KBM-7 (cell line): ENCODE measurements around the gene UAP1L1.
"Not testable (repeated sequence)": the region's sequence is repeated elsewhere in the genome, so short reads cannot be mapped to it uniquely, and the experiment has no call there.

Experiments
- DNase-seq: peaks from one replicate; pipeline ENCODE4 v3.0.0-alpha.2; 2015
- in situ Hi-C: fragments of 300-500 bp; cut with MboI; formaldehyde crosslinking; loops from 2 replicates; pipeline ENCODE4 v1.14.3; 2020; ENCODE audit warnings: low sequenced_read_pairs, low pct_unique_long_range_greater_than_20kb, mixed read lengths

The UAP1L1 gene, protein sequence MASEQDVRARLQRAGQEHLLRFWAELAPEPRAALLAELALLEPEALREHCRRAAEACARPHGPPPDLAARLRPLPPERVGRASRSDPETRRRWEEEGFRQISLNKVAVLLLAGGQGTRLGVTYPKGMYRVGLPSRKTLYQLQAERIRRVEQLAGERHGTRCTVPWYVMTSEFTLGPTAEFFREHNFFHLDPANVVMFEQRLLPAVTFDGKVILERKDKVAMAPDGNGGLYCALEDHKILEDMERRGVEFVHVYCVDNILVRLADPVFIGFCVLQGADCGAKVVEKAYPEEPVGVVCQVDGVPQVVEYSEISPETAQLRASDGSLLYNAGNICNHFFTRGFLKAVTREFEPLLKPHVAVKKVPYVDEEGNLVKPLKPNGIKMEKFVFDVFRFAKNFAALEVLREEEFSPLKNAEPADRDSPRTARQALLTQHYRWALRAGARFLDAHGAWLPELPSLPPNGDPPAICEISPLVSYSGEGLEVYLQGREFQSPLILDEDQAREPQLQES

DNA sequence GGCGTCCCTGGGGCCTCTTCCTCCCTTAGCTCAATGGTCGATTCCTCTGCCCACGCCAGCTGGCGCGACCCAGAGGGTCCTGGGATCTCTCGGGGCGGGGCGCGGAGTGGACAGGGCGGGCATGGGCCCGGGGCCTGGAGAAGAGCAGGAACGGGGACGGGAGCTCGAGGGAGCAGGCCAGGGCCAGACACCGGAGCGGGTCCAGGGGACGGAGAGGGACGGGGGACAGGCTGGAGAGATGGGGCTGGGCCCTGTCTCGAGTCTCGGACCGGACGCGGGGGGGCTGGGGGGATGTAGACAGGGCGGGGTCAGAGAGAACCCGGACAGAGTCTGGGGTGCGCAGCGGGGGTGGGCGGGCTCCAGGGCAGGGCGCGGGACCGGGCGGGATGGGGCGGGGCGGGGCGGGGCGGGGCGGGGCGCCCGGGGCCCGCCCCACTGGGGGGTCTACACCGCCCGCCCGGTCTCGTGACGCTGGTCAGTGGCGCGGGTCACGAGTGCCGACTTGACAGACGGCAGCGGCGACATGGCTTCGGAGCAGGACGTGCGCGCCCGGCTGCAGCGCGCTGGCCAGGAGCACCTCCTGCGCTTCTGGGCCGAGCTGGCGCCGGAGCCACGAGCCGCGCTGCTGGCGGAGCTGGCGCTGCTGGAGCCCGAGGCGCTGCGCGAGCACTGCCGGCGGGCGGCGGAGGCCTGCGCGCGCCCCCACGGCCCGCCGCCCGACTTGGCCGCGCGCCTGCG lies at the start of gene UAP1L1:
Gene UAP1L1, plus strand, starts transcription at position 508 of the 738 bp plus-strand sequence. Its CDS starts 16 bp downstream, at position 524.
- DNase-seq, result no peak
- in situ Hi-C loops, result no loop called here

DNA sequence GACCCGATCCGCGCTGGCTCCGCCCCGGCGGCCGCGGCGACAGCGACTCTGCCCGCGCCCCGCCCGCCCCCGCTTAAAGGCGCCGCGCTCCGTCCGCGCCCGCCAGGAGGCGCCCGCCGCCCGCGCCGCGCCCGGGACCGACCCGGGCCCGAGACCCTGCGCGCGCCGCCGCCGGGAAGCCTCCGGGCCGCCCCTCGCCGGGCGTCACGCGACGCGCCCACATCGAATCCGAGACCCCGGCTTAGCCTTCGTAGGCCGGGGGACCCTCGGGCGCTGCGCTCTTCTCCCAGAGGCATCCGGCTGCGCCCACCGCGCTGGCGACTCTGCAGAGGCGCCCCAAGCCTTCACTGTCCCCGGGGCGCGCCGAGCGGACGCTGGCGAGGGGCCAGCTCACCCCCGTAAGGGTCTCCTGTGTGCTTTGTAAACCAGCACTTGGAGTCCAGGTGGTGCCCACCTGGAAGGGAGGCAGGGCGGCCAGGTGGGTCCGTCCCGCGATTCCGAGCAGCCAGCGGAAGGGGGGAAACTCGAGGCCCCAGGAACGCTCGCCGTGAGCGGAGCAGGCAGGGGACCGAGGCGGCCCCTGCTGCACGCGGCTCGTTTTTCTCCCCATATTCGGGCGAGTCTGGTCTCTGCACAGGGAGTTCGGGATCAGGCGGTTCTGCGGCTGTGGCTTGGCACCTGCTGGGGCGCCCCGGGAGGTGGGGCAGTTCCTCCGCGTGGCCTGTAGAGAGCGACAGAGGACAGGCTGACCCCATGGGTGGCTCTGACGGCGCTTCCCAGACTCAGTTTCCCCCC lies 48.9 kb upstream of the UAP1L1 start:
- in situ Hi-C loops, result no loop called here
- DNase-seq, result peak; percentile 77

DNA sequence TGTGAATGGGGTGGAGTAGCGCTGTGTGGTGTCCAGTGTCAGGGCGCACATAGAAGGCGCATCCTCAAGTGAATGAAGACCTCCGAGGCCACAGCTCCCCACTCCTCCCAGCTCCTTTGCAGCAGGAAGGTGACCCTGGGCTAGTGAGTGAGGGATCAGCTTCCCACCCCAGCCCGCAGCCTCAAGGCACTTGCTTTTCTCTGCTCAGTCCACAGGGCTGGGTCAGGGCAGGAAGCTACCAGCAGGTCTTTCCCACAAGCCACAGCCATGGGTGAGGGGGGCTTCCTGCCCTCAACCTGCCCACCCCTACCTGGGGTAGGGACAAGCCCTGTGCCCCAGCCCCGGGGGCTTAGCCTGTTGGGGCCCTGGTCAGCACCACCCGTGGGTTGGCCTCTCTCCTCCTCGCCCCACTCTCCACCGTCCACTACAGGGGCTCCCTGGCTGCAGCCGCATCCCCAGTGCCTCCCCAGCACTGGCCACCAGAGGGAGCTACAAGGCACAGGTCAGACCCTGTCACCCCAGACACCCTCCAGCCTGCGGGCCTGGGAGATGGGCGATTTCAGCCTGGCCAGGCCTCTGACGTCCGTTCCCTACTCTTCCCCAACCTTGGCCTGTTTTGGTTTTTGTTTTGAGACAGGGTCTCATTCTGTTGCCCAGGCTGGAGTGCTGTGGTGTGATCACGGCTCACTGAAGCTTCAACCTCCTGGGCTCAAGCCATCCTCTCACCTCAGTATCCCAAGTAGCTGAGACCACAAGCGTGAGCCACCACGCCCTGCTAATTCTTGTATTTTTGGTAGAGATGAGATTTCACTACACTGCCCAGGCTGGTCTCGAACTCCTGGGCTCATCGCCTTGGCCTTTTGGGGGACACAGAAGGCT lies 48.0 kb upstream of the UAP1L1 start:
- peak; percentile 88 for DNase-seq
- in situ Hi-C loops, result no loop called here

DNA sequence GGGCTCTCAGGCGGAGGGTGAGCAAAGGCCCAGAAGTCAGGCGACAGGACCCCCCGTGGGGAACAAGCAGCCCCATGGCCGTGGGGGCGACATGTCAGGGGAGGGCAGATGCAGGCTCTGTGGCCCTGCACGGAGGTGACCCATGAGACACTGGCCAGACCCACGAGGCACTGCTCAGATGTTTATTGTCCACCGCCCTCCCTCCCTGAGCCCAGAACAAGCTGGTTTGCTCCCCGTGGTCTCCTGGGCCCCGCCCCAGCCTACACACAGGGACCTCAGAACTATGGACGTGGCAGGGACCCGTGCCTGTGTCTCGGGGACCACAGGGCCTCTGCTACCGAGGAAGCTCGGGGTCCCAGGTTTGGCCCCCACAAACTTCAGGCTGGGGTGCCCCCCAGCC lies 47.3 kb upstream of the UAP1L1 start:
- in situ Hi-C loops, result no loop called here

DNA sequence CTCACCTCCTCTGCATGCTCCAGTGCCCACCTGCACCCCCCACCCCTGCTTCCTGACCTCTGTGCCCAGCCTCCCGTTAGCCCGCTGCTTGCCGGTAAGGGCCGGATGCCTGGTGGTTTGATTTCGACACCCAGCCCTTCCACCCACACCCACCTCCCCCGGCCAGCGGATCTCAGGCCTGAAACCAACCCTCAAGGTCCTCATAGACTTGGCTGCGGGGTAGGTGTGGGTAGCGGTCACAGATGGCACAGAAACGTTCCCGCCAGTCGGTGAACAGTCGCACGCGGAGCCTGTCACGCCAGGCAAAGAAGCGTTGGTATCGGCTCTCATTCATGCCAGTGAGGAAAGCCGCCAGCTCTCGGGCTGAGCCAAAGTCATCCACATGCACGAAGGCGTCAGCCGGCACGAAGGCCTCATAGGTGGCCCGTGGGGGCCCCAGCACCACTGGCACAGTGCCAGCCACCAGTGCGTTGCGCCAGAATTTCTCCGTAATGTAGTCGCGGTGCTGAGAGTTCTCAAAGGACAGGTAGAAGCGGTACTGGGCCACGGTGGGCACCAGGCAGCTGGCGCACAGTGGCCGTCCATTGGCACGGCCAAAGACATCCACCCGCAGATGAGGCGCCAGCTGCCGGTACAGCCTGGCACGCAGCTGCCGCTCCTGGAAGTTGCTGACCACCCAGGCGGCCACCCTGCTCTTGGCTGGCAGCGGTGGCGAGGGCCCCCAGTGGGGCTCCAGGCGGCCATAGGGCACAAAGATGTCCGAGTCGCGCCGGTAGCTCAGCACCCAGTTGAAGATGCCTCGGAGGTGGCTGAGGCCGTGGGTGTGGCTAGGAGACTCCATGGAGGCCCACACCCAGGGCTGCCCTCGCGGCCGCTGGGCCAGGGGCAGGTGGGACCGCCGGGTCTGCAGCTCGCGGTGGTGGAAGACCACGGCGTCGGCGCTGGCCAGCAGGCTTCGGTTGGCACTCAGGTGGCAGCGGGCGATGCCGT lies 46.5 kb upstream of the UAP1L1 start:
- in situ Hi-C loops, result no loop called here
- DNase-seq, result peak; percentile 96

More for the DNA sequence above, 47.3 kb upstream of the UAP1L1 start:
- DNase-seq, result no peak

DNA sequence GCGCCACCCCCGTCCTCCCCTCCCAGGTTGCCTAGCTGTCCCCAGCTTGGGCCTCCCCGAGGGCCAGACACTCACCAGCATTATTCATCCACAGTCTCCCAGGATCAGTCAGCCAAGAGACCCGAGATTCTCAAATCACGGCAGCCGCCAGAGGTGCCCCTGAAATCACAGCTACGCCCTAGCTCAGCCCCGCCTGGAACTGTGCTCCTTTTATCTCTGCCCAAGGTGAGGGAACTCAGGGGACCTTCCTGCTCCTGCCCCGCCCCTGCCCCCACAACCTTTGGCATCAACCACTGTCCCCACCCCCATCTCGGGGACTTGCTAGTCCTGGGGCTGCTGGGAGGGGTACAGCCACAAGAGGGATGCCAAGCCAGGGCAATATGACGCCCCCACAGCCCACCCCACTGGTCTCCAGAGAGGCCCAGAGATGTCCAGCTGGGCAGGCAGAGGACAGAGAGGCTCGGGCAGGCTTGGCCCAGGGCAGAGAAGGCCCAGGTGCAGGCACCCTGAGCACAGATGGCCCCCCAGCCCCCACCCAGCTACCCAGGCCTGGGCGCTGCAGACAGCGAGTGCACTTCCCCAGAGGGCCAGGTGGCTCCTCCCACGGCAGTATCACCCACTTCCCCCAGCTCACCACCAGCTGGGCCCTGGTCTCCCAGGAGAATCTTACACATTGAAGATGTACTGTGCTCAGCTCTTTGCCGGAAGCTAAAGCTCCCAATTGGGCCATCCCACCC lies 45.2 kb upstream of the UAP1L1 start, which contains the start of gene FUT7:
Gene FUT7, minus strand, starts transcription at position 185 of the 737 bp plus-strand sequence. Its CDS starts 97 bp downstream, at position 88.
- in situ Hi-C loops, result no loop called here
- DNase-seq, result peak; percentile 60

DNA sequence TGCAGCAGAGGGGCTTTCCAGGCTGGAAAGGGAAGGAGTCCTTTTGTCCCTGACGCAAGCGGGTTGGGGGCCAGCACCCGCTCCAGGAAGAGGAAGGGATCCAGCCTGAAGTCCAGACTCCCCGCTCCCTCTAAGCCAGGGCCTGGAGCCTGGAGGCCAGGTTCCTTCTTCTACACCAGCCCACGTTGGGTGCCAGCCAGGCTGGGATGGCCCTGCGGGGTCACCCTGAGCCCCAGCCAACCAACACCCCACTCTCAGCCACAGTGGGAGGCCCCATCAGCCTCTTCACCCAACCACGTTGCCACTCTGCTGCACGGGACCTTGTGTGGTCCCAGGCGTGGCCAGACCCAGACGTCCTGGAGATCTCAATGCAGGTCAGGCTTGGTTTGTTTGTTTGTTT lies 44.5 kb upstream of the UAP1L1 start:
- peak; percentile 48 for DNase-seq
- in situ Hi-C loops, result no loop called here

DNA sequence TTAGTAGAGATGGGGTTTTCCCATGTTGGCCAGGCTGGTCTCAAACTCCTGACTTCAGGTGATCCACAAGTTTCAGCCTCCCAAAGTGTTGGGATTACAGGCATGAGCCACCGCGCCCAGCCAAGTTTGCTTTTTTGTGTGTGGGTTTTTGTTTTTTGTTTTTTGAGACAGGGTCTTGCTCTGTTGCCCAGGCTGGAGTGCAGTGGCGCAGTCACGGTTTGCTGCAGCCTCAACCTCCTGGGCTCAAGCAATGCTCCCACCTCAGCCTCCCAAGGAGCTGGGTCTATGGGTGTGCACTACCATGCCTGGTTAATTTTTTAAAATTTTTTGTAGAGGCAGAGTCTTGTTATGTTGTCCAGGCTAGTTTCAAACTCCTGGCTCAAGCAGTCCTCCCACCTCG lies 43.8 kb upstream of the UAP1L1 start:
- DNase-seq, in situ Hi-C loops: not testable (repeated sequence)

DNA sequence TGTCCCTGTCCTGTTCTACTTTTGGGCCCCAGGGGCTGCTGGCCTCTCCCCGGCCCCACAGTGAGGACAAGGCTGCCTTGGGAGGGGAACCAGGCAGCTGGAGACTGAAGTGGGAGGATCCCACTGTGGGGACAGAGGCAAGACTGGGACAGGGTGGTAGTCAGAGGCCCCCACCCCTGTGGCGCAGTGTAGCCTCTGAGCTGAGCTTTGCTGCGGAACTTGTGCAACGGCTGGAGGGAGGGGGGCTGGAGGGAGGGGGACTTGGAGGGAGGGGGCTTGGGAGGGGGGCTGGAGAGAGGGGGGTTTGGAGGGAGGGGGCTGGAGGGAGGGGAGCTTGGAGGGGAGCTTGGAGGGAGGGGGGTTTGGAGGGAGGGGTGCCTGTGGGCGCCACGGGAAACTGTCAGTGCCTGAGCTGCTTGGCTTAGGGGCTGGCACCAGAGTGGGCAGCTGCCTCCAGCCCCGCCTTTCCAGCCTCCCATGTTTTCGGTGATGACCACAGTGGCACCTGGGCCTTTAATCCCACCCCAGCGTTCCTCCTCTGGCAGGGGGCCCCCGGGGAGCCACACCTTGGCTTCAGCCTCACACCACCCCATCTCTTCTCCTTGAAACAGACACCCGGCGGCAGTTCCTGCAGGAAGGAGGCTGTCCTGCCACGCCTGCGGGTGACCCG lies 43.1 kb upstream of the UAP1L1 start:
- peak; percentile 61 for DNase-seq
- in situ Hi-C loops, result no loop called here

DNA sequence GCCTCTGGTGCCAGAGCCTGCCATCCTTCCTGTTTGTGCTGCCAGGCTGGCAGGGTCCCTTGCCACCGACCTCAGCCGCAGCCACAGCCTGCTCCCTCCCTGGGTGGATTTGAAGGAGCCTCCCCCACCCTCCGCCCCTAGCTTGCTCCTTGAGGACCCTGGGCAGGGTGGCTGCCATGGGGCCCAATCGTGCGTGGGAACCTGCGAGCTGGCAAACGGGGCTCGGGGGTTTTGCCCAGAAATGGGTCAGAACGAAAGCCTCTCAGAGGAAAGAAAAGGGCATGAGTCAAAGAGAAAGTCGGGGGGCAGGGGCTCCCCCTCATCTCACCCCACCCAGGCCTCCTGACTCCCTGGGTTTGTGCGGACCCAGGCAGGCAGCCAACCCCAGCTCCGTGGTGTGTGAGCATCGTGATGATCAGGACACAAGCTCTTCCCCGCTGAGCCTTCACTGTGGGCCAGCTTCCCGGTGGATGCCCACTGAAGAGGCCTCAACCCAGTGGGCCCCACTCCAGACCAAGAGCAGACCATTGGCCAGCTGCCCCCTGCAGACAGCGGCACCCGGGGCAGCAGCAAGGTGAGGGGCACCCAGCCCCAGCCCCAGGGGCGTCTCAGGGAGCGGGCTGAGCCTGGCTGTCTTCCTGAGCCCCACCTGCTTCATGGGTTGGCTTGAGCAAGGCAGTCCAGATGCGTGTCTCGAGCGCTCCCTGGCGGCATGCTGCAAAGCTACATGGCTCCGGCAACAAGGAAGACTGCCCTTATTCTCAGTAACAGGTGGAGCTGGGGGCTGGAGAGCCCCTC lies 42.4 kb upstream of the UAP1L1 start:
- DNase-seq, result peak; percentile 85
- in situ Hi-C loops, result no loop called here

DNA sequence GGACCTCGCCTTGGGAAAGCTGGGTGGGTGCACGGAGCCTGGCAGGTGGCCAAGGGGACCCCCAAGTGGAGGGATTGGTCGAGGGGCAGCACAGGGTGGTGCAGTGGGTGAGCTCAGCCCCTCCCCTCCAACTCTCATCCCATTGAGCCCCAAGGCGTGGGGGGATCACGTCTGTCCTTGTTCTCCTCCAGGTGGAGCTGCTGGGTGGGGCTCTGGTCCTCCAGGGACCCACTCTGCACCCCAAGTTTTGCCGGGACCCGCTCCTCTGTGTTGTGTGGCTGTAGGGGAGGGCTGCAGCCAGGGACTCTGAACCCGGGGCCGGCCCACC lies 41.8 kb upstream of the UAP1L1 start:
- DNase-seq, result no peak
- in situ Hi-C loops, result no loop called here

DNA sequence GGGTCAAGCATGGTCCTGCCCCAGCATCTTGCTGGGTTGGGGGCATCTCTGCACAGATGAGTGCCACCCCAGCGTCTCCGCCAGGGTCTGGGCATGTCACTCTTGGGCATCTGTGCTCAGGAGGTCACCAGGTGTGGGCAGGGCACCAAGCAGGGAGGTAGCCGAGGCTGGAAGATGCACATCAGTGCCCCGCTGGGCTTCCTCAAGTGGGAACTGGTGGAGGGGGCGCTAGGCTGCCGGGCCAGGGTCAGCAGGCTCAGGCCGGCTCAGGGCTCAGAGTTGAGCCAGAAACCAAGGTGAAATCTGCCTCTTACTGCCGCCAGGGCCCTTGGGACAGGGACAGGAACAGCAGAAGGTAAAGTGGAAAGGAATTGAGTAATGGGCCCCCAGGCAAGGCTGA lies 41.4 kb upstream of the UAP1L1 start:
- in situ Hi-C loops, result no loop called here
- DNase-seq, result no peak

DNA sequence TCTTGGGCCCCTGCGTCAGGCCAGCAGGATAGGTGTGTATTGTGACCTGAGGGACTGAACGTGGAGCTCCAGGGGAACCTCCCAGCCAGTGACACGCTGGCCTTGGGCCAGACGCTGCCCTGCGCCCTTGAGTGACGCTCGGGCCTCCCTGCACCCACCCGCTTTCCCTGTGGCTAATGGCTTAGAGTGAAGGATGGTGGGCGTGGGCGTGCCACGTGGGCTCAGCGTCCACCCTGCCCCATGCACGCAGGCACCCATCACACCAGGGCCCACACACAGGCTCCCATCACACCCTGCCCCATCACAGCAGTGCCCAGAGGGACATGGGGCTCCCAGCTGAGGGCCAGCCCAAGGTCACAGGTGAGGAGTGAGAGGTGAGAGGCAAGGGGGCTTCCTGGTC lies 40.3 kb upstream of the UAP1L1 start:
- no peak for DNase-seq
- in situ Hi-C loops, result no loop called here

DNA sequence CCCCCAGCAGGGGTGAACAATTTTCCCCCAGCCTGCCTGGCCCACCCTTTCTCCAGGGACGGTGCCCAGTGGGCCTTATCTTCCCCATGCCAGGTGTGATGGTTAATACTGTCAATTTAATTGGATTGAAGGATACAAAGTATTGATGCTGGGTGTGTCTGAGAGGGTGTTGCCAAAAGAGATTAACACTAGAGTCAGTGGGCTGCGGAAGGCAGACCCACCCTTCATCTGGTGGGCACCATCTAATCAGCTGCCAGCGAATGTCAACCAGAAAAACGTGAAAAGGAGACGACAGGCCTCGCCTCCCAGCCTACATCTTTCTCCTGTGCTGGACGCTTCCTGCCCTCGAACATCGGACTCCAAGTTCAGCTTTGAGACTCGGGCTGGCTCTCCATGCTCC lies 39.8 kb upstream of the UAP1L1 start:
- DNase-seq, result no peak
- in situ Hi-C loops, result no loop called here

DNA sequence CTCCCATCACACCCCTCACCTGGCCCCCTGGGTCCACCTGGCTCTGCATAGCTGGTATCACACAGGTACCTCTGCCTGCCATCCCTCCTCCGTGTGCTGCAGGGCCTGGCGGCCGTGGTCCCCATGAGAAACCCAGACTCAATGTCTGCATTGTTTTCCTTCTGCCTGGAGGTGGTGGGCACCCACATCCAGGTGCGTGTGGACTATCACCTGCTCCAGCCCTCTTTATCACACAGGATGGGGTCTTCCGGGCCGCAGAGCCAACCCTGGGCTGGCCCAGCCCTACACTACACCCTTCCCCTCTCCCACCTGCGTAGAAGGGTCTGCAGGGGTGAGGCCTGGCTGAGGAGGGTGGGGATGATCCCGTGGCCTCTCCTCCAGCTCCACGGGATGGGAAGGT lies 38.4 kb upstream of the UAP1L1 start:
- DNase-seq, result no peak
- in situ Hi-C loops, result no loop called here
